Anterior cingulate cortex (tissue), 58 donors: ENCODE results near the gene MEIS2.

Experiments used
- DNase-seq, 58 donors: peaks; one replicate each; lab custom pipeline; 2025; lab: John Stamatoyannopoulos, UW

The MEIS2 gene

DNA sequence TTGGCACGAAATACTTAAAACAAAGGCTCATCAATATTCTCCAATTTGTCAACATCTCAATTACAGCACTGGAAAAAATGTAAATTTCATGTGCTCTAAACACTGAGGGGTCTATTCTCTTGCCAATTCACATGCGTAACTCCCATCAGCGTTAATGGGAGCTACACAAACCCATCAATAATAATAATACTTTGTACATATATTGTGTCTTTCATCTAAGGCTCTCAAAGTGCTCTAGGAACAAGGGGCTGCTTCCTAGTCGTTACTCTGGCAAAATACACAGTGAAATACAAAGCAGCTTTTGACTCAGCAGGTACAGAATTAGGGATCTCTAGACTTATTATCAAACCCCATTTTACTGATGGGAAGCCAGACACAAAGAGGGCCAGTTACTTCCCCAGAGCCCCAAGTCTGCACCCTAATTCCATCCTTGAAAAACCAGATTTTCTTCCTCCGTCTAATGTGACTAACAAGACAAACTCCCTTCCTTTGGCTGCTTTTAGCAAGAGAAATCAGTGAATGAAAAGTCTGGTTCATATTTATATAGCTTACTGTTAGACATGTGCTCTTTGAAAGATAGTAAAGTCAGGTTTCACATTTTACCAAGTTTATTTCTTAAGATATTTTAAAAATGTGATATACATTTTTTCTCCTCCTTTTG, 20.0 kb downstream of the MEIS2 start:
- DNase-seq: no peak

DNA sequence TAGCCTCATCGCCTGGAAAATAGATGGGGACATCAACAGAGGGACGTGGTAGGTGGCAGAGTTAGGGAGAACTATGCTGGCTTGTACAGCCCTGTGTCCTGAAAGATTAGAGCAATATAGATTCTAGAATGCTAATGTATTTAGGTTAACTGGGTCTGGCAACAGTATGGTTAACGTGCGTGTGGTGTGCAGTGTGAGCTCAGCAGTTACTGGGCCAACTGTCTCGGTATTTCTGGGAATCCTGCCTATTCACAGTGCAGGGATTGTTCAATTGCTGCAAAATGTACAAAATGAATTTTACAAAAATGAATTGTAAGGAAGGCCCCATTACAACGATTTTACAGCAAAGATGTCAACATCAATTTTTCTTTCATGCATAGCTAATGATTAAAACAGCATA, 20.6 kb downstream of the MEIS2 start:
- DNase-seq: peak in 29 of 58 donors; percentile 5 to 70 (median 32)

DNA sequence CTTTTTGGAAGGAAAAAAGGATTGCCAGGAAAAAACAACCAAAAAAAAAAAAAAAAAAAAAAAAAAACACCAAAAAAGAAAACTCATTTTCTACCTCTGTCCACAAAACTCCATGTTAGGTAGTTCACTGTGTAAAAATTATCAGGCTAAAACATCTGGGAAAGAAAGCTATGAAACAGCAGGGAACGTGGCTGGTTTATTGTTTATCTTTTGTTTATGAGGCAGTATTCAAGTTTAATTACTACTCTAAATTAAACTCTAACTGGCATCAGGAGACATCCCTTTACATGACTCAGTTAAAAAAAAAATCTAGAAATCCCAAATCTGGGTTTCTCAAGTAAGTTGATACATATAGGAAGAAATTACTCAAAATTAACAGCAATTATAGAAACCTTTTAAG, 21.8 kb downstream of the MEIS2 start:
- no peak for DNase-seq

DNA sequence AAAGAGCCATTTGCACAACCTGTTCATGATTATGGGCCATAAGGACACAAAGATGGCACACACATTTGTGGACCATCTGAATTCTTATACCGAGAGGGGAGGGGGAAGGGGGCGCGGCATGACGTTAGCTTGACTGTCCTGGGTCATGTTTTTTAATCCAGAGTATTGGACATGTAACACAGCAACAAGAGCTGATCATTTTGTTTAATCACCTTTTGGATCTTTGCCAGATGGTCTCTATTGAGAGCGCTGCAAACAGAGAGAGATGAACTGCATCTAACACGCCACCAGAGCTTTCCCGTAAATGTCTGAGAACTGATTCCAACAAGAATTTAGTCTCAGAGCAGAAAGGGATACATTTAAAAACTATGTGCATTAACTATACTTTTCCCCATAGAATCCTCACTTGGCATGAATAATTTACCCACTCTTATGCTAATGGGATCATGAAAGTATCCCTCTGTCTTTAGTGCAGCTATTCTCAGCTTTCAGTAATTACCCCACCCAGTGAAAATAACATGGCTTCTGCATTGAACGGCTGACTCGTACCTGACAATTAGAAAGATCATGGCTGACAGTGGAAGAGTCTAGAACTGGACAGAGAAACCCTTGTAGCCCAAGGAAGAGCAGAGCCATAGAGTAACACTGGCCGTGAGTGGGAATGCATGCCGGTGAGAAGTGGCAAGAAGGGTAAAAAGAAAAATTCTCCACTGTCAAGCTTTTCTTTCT, 22.6 kb downstream of the MEIS2 start:
- DNase-seq: peak in 3 of 58 donors; percentile 7 to 32 (median 16)

DNA sequence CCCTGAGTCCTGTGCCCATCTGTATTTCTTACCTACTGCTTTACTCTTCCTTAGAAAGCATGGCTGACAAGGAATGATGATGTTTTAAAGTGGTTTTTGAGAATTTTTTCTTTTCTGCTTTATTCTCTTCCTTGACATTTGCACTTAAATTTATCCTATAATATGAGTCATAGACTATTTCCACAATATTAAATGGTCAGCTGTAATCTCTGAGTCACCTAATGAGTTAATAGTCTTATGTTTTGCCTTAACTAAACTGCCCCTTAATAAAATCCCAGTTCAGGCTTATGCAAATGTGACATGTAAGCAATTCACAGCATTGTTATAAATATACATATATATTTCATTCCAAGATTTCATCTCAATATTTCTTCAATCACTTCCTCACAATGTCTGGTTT, 23.8 kb downstream of the MEIS2 start:
- no peak for DNase-seq

DNA sequence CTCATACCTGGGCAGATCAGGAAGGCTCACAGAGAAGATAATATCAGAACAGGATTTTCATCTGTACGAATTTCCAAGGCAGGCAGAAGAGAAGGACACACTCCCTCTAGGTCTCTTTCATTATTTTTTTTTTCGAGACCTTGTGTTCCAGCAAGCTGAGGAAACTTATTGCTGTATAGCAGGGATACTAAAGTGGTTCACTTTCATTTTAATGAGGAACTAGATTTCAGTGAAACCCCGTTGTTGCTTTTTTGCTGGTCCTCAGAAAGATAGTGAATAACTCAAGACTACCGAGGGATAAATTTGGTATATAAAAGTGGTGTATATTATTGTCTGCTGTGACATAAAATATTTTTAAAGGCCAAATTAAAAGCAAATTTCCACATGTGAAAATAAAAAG, 24.6 kb downstream of the MEIS2 start:
- DNase-seq: no peak

DNA sequence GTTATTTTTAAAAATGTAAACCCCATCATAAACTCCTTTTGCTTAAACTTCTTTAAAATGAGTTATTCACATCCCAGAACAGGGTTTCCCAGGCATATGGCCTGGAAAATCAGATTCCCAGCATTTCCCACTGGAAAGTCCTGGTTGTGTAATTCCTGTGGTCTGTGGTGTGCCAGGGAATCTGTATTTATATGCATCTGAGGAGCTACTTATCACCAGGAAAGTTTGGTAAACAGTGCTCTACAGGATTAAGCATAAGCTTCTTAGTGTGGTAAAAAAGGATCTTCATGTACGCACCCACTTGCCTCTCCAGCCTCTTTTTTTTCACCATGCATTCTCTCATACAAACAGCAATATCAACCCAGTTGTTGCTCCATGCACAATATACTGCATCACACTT, 28.2 kb downstream of the MEIS2 start:
- no peak for DNase-seq

DNA sequence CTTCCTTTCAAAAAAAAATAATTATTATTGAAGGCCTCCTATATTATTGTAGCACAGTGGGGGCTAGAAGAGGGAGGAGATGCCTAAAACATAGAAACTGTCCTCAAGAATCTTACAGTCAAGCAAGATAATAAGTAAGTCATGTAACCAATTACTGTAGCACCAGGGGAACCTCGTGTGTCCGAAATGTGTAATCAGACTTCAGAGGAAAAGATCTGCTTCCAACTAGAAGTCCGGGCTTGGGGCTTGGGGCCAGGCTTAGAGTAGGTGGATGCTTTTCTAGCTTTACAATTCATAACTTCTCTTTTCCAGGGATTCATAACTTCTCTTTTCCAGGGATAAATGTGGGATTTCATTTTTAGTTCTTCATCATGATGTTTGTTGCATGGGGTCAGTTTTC, 29.2 kb downstream of the MEIS2 start:
- no peak for DNase-seq

DNA sequence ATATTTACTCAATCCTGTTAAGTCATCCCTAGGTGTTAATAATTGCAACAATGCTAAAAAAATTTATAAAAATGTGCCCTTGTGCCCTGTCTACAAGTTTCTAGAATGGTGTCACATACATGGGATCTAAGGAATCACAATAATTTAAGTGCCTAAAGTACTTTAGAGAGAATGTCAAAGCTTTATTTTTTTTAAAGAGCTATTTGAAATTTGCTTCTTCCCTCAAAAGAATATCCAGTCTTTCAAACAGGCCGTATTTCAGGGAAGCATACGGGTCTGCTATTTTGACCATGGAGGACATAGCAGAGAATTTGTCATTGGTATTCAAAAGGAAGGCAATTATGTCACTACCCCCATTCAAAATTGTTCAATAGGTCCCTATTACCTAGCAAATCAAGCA, 29.7 kb downstream of the MEIS2 start:
- DNase-seq: no peak

DNA sequence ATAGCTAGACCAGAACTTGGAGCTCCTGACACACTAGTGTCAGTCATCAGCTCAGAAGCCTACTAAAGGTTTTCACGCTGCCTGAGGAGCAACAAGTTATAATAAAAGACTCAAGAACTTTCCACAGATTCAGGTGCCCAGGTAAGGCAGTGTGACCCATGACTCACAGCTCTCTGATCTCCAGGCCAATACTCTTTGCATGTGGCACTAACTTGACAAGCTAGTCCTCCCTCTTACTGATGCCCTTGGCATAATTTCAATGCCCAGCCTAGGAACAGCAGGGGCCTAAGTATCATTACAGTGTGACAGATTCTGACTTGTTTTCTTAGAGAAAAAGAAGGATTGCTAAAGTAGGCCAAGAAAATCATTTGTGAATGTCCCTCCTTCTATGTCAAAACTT, 38.4 kb downstream of the MEIS2 start:
- DNase-seq: no peak

DNA sequence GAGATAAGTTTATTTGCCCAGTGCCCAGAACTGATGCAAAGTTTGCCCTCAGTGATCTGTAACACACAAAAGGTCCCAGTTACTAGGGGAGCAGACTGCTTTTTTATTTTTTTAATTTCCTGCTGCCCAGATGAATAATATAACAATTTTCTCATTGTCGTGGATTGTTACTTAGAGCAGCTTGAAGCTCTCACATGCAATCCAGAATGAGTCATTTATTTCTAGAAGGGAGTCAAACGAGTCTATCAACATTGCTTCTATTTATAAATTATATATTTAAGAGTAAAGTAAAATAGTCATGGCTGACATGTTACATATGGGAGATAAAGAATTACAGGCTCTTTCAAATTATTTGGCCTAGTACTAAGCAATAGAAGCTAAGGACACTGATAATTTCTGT, 41.3 kb downstream of the MEIS2 start:
- no peak for DNase-seq

DNA sequence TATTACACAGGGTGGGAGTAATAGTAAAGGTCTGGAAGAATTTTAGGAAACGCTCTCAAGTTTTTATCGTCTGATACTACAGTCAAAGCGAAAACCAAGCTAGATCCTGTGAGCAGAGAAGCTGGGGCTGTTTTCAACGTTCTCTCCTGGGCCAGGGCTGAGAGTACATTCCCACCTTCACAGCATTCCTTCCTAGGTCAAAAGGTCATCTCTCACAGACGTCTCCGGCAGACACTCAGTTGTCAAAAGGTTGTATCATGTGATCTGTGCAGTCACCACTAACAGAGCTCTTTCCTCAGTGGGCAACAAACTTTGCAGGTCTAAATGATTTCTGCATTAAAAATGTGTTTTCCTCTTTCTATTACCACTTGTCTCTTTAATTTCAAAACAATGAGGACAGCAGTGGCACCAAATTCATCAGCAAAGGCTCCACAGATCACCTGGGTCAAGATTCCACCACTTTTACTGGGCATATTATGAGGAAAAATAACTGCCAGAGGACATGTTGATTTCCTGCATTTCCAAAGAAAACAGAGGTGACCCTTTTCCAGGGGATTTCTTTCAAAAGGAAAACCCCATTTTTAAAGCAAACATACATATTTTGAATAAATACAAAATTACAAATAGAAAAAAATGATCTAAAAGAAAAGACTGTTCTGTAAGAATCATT, 41.9 kb downstream of the MEIS2 start:
- no peak for DNase-seq

DNA sequence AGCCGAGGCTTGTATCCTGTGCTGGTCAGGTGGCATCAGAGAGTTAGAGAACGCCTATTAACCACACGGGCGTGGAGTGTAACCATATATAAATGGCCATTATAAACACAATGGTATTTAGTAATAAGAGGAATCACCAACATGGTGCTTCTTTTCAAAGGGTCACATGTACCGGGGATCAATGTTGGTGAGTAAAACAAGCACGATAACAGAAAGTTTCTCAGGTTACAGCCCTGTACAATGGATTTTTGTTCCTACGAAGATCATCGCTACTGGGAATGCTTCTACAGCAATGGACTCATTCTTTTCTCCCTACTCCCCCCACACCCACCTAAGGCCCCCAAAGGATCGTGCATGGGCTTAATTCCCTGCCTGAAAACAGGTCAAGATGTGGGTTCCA, 42.5 kb downstream of the MEIS2 start:
- DNase-seq: no peak

DNA sequence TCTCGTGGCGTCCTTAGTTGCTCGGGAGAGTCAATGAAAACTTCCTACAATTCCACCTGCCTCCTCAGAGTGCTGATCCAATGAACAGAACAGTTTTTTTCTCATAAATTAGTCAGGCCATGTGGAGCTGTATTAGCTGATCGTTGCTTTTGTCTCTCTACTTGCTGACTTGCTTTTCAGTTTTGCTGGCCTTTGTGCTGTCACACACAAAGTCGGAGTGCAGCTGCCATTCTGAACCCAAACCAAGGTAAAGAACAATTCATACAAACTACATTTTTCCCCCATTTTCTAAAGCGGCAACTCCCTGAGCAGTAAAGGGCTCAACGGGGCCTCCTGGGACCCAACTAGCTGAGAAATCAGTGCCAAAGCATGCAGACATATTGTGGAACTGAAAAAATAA, 43.1 kb downstream of the MEIS2 start:
- no peak for DNase-seq

DNA sequence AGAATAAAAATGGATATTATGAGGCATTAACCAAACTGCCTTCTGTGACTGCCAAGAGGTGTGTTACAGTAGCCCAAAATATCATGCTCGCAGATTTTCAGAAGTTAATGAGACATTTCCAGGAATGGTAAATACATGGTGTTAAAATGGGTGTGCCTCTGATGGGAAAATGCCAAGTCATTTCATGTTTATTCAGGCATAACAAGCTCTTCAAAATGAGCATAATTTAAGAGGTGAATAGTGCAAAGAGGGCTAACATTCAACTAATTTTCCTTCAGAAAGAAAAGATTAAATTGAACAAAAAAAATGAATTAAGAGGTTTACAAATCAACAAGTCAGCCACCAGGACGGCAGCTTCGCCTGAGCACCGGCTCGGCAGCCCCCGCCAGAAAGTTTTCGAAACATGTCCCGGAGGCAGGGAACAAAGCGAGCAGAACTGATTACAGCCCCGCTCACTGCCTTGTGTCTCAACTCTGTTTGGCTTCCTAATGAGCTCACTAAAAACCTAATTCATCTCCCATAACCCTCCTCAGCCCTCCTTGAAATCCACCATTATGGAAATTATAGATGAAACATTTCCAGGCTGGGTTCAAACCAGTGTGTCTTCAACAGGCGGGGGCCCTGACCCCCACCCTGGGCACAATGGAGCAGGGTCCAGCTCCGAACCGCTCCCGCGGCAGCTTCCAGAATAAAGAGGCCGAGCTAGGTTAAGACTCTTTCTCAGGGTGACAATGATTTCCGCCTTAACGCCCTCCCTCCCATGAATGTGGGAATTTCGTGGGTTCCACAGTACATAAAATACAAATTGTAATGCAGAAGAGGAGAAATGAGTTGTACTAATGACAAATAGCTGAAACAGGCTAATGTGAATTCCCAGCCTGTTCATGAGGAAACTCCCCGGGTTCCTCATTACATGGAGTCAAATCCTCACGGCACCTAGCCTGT, 43.9 kb downstream of the MEIS2 start:
- peak in 10 of 58 donors; percentile 3 to 34 (median 10) for DNase-seq

DNA sequence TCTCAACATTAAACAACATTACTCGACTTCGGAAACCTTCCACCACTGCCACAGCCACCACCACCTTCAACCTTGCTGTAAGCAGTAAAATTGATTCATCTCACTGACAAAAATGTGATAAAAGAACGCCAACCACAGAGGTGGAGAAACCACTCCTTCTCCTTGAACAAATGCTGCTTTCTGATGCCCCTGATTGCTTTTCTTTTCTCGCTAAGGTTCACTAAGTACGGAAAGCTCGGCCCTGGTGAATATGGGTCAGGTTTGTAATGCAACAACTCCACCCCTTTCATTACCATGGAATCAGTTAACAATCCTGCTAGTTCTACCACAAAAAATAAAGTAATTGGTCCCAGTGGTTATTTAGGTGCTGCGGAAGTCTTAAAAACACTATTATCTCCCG, 44.9 kb downstream of the MEIS2 start:
- DNase-seq: no peak

DNA sequence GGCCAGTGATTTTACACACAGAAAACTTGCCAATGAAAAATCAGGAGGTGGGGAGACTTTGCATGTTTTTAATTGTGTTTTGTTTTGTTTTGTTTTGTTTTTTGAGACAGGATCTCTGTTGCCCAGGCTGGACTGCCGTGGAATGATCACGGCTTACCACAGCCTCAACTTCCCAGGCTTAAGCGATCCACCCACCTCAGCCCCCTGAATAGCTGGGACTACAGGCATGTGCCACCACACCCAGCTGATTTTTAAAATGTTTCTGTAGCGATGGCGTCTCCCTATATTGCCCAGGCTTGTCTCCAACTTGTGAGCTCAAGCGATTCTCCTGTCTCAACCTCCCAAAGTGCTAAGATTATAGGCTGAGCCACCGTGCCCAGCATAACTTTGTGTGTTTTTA, 46.0 kb downstream of the MEIS2 start:
- DNase-seq: no peak

DNA sequence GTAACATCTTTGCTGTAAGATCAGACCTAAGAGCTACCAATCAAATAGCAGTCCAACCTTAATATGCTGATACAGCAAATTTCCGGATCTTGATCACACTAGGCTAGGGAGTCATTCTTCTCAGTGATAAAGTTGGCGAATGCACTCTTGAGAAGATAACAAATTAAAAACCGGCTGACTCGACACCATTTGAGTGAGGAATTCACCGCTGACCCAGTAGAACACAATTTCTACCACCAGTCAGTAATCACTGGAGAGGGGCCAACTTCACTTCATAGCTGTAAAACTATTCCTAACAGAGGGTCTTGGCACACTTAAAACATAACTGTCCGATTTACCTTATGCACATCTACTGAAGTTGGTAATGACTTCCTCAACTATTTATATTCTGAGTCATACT, 47.2 kb downstream of the MEIS2 start:
- no peak for DNase-seq

DNA sequence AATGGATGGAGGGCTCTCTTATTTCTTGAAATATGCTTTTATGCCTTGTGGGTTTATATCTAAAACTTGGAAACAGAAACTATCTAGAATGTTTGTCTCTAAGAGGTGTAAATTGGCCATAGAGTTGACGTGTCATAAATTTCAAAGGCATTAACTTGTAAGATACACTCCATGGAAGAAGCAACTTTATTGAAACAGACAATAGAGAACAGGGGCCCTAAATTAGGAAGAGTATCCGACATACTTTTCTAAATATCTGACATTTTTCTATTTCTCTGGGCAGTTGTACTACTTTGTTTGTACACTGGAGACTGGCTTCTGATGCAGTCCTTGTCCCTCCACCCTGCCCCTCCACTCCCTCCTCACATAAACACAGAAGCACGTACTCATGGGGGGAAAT, 50.0 kb downstream of the MEIS2 start:
- DNase-seq: no peak

DNA sequence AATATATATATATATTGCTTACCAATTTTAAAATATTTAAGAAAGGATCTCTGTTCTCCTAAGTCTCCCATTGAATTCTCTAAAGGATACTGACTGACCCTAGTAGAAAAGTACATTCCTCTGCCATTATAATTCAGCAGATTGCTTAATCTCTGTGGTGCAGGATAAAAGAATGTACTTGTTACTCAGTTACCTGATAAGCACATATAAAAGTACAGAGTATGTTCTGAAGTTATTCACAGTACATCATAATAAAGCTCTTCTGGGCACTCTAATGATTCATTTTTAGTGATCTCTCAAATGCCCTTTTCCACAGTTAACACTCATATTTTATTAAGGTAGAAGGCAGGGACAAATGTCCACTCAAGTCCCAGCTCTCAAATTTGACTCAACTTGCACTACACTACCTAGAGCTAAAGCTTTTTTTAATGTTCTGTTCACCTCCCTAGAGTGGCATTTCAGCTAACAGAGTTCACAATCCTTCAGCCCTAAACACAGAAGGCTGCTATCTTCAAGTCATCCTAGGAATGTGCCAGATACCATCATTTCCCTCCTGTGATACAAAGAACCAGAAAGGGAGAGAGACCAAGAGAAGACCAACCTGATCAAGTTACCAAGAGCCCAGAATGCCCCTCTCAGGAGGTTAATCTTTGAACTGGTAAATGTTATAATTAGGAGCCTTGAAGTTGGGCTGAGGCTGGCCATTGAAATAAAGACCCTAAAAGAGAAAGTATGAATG, 53.3 kb downstream of the MEIS2 start:
- DNase-seq: no peak
